GM21423 (cell line): ENCODE results near the gene VSTM2A.
A peak's percentile ranks its signal among the peaks of the same experiment; 100 is the strongest.

Experiments
- ATAC-seq: cut with Tn5 transposase; IDR thresholded peaks from one replicate; pipeline ENCODE4 v1.9.1; 2021; ENCODE audit warnings: mild to moderate bottlenecking, moderate library complexity; ENCODE audit not compliant: unreplicated experiment

VSTM2A gene

DNA sequence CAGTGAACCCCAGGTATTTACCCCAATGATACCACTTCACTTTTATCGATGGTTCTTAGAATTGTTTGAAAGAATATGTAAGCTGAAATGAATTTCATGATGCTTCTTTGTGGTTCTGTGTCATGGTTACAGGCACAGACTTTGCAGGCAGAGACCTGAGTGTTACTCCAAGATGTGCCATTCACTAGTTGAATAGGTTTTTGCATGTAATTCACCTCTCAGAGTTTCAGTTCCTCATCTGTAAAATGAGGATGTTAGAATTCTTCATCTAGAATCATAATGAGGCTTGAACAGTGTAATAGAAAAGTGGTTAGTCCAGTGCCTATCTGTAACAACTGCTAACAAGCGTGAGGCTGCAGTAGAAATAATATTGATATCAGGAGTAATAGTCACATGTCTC, 54.6 kb downstream of the VSTM2A start:
- peak; percentile 96 for ATAC-seq

DNA sequence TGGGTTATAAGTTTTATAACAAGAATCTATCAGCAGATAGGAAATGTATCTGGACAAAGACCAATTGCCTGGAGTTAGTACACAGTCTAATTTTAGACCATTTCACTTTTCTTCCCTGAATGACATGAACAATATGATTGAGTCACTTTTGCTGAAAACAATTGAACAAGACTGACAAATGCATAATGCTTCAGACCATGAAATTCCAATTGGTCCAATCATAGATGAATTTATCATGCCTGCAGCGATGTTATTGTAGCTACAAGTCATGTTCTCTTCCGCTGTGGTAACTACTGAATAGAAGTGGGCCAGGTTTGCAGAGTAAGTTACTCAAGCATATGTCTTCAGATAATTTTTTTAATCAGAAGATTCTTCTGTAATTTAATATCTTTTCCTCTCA, 73.4 kb downstream of the VSTM2A start:
- ATAC-seq, result no peak
